NCI-H146 (cell line): ENCODE measurements around the gene SCARF1.
A peak's percentile ranks its signal among the peaks of the same experiment; 100 is the strongest.

Experiments
- DNase-seq: peaks from one replicate; lab custom pipeline; 2025; lab: John Stamatoyannopoulos, UW

Gene SCARF1

GRCh38 chr17:1627982-1628855, 17.3 kb downstream of the SCARF1 start, which contains the start of gene SLC43A2:
Gene SLC43A2, minus strand, starts transcription at chr17:1628834. Its CDS starts 960 bp downstream, at chr17:1627874.
- DNase-seq = peak; percentile 88

GRCh38 chr17:1627182-1627981, 18.1 kb downstream of the SCARF1 start:
- DNase-seq = no peak

- DNase-seq = no peak
Observed at GRCh38 chr17:1626333-1626732, 19.2 kb downstream of the SCARF1 start.

- DNase-seq = no peak
Observed at GRCh38 chr17:1625581-1625980, 20.0 kb downstream of the SCARF1 start.

GRCh38 chr17:1625053-1625452, 20.5 kb downstream of the SCARF1 start:
- DNase-seq = no peak

GRCh38 chr17:1624650-1625049, 20.9 kb downstream of the SCARF1 start:
- no peak for DNase-seq

- DNase-seq = no peak
Observed at GRCh38 chr17:1623057-1623630, 22.4 kb downstream of the SCARF1 start.

- DNase-seq = no peak
Observed at GRCh38 chr17:1621273-1621954, 24.1 kb downstream of the SCARF1 start.

GRCh38 chr17:1620486-1620885, 25.0 kb downstream of the SCARF1 start:
- no peak for DNase-seq

- DNase-seq = no peak
Observed at GRCh38 chr17:1617620-1618174, 27.8 kb downstream of the SCARF1 start.

- DNase-seq = no peak
Observed at GRCh38 chr17:1616101-1616500, 29.4 kb downstream of the SCARF1 start.

- no peak for DNase-seq
Observed at GRCh38 chr17:1612400-1612799, 33.1 kb downstream of the SCARF1 start.

- no peak for DNase-seq
Observed at GRCh38 chr17:1611715-1612114, 33.8 kb downstream of the SCARF1 start.

- no peak for DNase-seq
Observed at GRCh38 chr17:1608676-1609075, 36.9 kb downstream of the SCARF1 start.

- no peak for DNase-seq
Observed at GRCh38 chr17:1607971-1608320, 37.6 kb downstream of the SCARF1 start.

- DNase-seq = peak; percentile 51
Observed at GRCh38 chr17:1606352-1606985, 39.1 kb downstream of the SCARF1 start.

- DNase-seq = no peak
Observed at GRCh38 chr17:1605681-1606351, 39.7 kb downstream of the SCARF1 start.

GRCh38 chr17:1604831-1605528, 40.6 kb downstream of the SCARF1 start:
- no peak for DNase-seq

GRCh38 chr17:1601571-1601970, 44.0 kb downstream of the SCARF1 start:
- DNase-seq = no peak
